H1 (cell line): ENCODE data around the gene CNOT1.

ENCODE experiments used
- CEBPB ChIP-seq: IDR thresholded peaks from 2 replicates; pipeline ENCODE4 v1.6.1; 2012; ENCODE audit warnings: low read depth, low read length
- CREB1 ChIP-seq: IDR thresholded peaks from 2 replicates; pipeline ENCODE4 v1.6.1; 2012; ENCODE audit warnings: inconsistent platforms
- EP300 ChIP-seq, 2 experiments: IDR thresholded peaks; 1 replicate in 1 of 2; 2 replicates in 1 of 2; pipeline ENCODE4 v1.6.1; 2011 to 2012; ENCODE audit warnings: low read depth in 2 of 2, low read length in 2 of 2, mild to moderate bottlenecking in 2 of 2, borderline replicate concordance in 1 of 2, inconsistent platforms in 1 of 2, moderate library complexity in 1 of 2
- GABPA ChIP-seq: IDR thresholded peaks from 2 replicates; pipeline ENCODE4 v1.6.1; 2011; ENCODE audit warnings: mild to moderate bottlenecking, low read length, moderate library complexity, borderline replicate concordance; ENCODE audit not compliant: insufficient read depth
- MAX ChIP-seq: IDR thresholded peaks from 2 replicates; pipeline ENCODE4 v1.6.1; 2012; ENCODE audit warnings: inconsistent platforms
- POLR2A ChIP-seq, 2 experiments: IDR thresholded peaks; 1 replicate in 1 of 2; 2 replicates in 1 of 2; pipeline ENCODE4 v1.6.1; 2011; ENCODE audit warnings: low read depth in 2 of 2, low read length in 2 of 2, mild to moderate bottlenecking in 2 of 2; ENCODE audit errors: control extremely low read depth in 1 of 2
- RFX5 ChIP-seq: IDR thresholded peaks from 2 replicates; pipeline ENCODE4 v1.6.1; 2011; ENCODE audit warnings: low read depth, low read length, improper control_type of control experiment, borderline replicate concordance
- RXRA ChIP-seq: IDR thresholded peaks from 2 replicates; pipeline ENCODE4 v1.6.1; 2011; ENCODE audit warnings: low read depth, mild to moderate bottlenecking, low read length, moderate library complexity; ENCODE audit not compliant: insufficient read depth
- SIRT6 ChIP-seq: IDR thresholded peaks from one replicate; pipeline ENCODE4 v1.7.1; 2012; ENCODE audit warnings: low read length, inconsistent platforms
- TAF7 ChIP-seq: optimal IDR thresholded peaks from 2 replicates; pipeline ENCODE3; 2011; ENCODE audit warnings: low read depth, mild to moderate bottlenecking, inconsistent platforms, low read length, moderate library complexity, borderline replicate concordance
- TBP ChIP-seq: IDR thresholded peaks from 2 replicates; pipeline ENCODE4 v1.6.1; 2011; ENCODE audit warnings: low read depth, low read length, improper control_type of control experiment
- TF ChIP-seq, protein P1 (sequence below), 3 experiments: IDR thresholded peaks; 1 replicate in 2 of 3; 2 replicates in 1 of 3; pipeline versions ENCODE4 v1.5.1 to v1.6.1; 2011; ENCODE audit warnings: low read length in 3 of 3, mild to moderate bottlenecking in 3 of 3, inconsistent platforms in 2 of 3, low read depth in 1 of 3, moderate library complexity in 1 of 3; ENCODE audit not compliant: insufficient read depth in 1 of 3; ENCODE audit errors: control extremely low read depth in 1 of 3

- TF ChIP-seq CREB1 (no peak), EP300 (IDR thresholded peaks at IDR 0.05; ENCODE audit: borderline replicate concordance in 1 of 2, low read depth in 2 of 2, low read length in 2 of 2) (no peak), POLR2A (IDR thresholded peaks at IDR 0.05; ENCODE audit: control extremely low read depth in 1 of 2, low read depth in 2 of 2, low read length in 2 of 2) (no peak), TBP (no peak), RXRA (no peak), GABPA (no peak), MAX (no peak), CEBPB (no peak), TAF7 (no peak), SIRT6 (no peak), RFX5 (no peak)
- TF ChIP-seq, protein P1, sequence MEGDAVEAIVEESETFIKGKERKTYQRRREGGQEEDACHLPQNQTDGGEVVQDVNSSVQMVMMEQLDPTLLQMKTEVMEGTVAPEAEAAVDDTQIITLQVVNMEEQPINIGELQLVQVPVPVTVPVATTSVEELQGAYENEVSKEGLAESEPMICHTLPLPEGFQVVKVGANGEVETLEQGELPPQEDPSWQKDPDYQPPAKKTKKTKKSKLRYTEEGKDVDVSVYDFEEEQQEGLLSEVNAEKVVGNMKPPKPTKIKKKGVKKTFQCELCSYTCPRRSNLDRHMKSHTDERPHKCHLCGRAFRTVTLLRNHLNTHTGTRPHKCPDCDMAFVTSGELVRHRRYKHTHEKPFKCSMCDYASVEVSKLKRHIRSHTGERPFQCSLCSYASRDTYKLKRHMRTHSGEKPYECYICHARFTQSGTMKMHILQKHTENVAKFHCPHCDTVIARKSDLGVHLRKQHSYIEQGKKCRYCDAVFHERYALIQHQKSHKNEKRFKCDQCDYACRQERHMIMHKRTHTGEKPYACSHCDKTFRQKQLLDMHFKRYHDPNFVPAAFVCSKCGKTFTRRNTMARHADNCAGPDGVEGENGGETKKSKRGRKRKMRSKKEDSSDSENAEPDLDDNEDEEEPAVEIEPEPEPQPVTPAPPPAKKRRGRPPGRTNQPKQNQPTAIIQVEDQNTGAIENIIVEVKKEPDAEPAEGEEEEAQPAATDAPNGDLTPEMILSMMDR (IDR thresholded peaks at IDR 0.05; ENCODE audit: control extremely low read depth in 1 of 3, insufficient read depth in 1 of 3, low read depth in 1 of 3, low read length in 3 of 3): no peak
These were observed 87.9 kb downstream of the CNOT1 start for GRCh38 chr16:58541711-58542110.
